IPS DF 6.9 (cell line): ENCODE results near the gene CAMK1D.
"Not testable (repeated sequence)": the region's sequence is repeated elsewhere in the genome, so short reads cannot be mapped to it uniquely, and the experiment has no call there.

Source experiments
- DNase-seq: peaks from one replicate; pipeline ENCODE4 v3.0.0-alpha.2; 2013; ENCODE audit warnings: low read depth, low spot score
- H3K27ac ChIP-seq: one replicate; pipeline ENCODE4 v1.5.1; 2013; ENCODE audit warnings: low read length, control low read depth
- H3K27me3 ChIP-seq: 2 replicates; pipeline ENCODE4 v1.6.1; 2013; ENCODE audit warnings: mild to moderate bottlenecking, low read length; ENCODE audit not compliant: control insufficient read depth, insufficient read depth
- H3K36me3 ChIP-seq: 2 replicates; pipeline ENCODE4 v1.6.1; 2013; ENCODE audit warnings: low read length; ENCODE audit not compliant: control insufficient read depth, insufficient read depth
- H3K4me1 ChIP-seq: 2 replicates; pipeline ENCODE4 v1.6.1; 2013; ENCODE audit warnings: low read length; ENCODE audit not compliant: control insufficient read depth, insufficient read depth
- H3K4me3 ChIP-seq: 2 replicates; pipeline ENCODE4 v1.5.1; 2013; ENCODE audit warnings: mild to moderate bottlenecking, low read length
- H3K9me3 ChIP-seq: 2 replicates; pipeline ENCODE4 v1.6.1; 2013; ENCODE audit warnings: low read length, inconsistent platforms; ENCODE audit not compliant: control insufficient read depth, insufficient read depth
- WGBS: extraction: QIAGEN DNeasy Blood & Tissue Kit; methylation state at CpG from one replicate; pipeline ENCODE4 v1.1.7; 2013; ENCODE audit warnings: mixed read lengths, missing lambda C conversion rate; ENCODE audit not compliant: insufficient read length, insufficient coverage; 5-methylcytosine and 5-hydroxymethylcytosine counted together

Gene CAMK1D

DNA sequence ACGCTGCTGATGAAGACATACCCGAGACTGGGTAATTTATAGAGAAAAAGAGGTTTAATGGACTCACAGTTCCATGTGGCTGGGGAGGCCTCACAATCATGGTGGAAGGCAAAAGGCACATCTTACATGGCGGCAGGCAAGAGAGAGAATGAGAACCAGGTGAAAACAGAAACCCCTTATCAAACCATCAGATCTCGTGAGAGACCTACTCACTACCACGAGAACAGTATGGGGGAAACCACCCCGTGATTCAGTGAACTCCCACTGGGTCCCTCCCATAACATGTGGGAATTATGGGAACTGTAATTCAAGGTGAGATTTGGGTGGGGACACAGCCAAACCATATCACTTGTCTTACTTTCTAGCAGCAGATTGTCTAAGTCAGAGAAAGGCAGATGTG lies 90.4 kb downstream of the CAMK1D start:
- not testable (repeated sequence) for H3K27ac ChIP-seq, H3K36me3 ChIP-seq, H3K4me3 ChIP-seq, DNase-seq, H3K27me3 ChIP-seq, H3K9me3 ChIP-seq, H3K4me1 ChIP-seq
- WGBS: no CpG with 5 or more reads among the region's 6 CpGs

- Histone ChIP-seq H3K36me3 (no peaks in the 10 kb centered on the region), H3K9me3 (no peaks in the 10 kb centered on the region), H3K27me3 (no peaks in the 10 kb centered on the region), H3K4me3 (no peak overlapping the region), H3K4me1 (no peaks in the 10 kb centered on the region), H3K27ac (no peak overlapping the region)
- WGBS: no CpG with 5 or more reads among the region's 8 CpGs
- DNase-seq: no peak
Measured at GRCh38 chr10:12443026-12443425, 93.7 kb downstream of the CAMK1D start.

DNA sequence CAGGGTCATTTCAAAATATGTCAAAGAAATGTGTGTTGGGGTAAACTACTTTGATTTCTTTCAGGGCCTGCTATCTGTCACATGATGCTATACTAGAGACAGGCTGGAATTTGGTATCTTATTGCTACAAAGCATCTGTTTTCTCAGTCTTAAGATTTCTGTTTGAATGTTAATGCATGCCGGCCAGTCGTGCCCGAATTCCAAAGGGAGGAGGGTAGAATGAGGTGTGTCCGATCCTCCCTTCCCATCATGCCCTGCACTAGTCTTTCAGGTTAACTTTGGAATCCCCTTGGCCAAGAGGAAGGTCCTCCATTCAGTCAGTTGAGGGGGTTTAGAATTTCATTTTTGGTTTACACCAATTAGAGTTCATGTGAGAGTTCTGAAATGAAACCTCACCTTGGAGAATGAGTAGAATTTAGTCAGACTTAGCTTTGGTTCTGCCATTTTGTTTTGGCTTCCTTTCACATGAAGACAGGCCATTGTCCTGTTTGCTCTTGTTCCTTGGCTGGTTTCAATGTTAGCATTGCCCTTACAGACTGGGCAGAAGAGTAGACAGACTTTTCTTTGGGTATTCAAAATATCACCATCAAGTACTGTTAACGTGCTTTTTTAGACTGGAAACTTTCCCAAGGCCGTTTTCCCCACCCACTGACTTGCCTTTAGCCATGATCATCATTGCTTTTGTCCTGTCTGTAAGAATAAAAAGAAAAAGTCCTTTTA lies 95.8 kb downstream of the CAMK1D start:
- WGBS: no CpG with 5 or more reads among the region's 6 CpGs
- Histone ChIP-seq H3K36me3 (no peaks in the 10 kb centered on the region), H3K27me3 (no peaks in the 10 kb centered on the region), H3K4me3 (no peak overlapping the region), H3K4me1 (no peaks in the 10 kb centered on the region), H3K9me3 (no peaks in the 10 kb centered on the region), H3K27ac (no peak overlapping the region)
- DNase-seq: peak; percentile 4

- Histone ChIP-seq H3K4me1 (no peaks in the 10 kb centered on the region), H3K27me3 (no peaks in the 10 kb centered on the region), H3K36me3 (no peaks in the 10 kb centered on the region), H3K9me3 (no peaks in the 10 kb centered on the region), H3K27ac (no peak overlapping the region), H3K4me3 (no peak overlapping the region)
- DNase-seq: no peak
- no CpG with 5 or more reads among the region's 4 CpGs for WGBS
Measured at GRCh38 chr10:12445701-12446334, 96.5 kb downstream of the CAMK1D start.

DNA sequence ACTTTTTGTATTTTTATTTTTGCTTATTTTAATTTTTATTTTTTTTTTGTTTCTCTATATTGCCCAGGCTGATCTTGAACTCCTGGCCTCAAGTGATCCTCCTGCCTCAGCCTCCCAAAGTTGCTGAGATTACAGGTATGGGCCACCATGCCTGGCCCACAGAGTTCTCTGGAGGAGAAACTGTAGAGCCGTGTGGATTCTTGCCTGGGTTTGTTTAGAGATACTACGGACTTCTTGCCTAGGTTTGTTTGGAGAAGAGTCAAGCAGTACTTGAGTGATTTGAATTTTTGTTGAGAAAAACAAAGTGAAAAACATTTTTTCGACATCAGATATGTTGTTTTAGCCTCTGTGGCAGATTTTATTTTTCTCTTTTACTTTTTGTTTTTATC lies 99.0 kb downstream of the CAMK1D start:
- H3K4me1 ChIP-seq: no peaks in the 10 kb centered on the region
- H3K36me3 ChIP-seq: no peaks in the 10 kb centered on the region
- WGBS: no CpG with 5 or more reads among the region's 3 CpGs
- H3K27ac ChIP-seq: no peak overlapping the region
- H3K27me3 ChIP-seq: no peaks in the 10 kb centered on the region
- no peaks in the 10 kb centered on the region for H3K9me3 ChIP-seq
- no peak for DNase-seq
- no peak overlapping the region for H3K4me3 ChIP-seq

DNA sequence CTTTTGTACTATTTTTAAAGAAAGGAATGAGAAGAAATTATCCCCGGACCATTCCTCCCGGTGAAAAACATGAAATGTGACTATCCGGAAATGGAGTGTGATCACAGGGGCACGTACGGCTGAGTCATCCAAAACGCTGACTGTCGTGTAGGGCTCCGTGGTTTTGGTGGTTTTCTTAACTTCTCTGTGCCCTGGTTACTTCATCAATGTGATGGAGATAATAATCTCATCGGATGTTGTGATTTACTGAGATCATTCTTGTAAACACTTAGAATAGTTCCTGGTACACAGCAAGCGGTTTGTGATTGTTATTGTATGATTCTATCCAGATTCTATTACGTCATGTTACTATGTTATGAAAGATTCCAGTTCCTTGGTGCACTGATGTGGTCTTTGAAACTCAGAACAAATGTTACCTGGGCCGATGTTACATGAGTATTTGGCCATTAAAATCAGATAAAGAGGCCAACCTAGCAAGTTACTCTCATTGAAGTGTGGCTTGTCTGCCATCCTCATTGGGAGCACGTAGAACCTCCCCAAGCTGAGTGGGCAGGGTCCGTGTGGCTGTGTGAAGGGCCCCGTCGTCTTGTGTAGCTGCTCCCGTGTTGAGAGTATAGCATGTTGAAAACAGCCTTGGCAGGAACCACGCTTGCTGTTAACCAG lies 99.5 kb downstream of the CAMK1D start:
- no peaks in the 10 kb centered on the region for H3K27me3 ChIP-seq
- DNase-seq: no peak
- H3K4me3 ChIP-seq: no peak overlapping the region
- whole genome bisulfite sequencing: no CpG with 5 or more reads among the region's 18 CpGs
- no peaks in the 10 kb centered on the region for H3K9me3 ChIP-seq
- H3K27ac ChIP-seq: no peak overlapping the region
- H3K36me3 ChIP-seq: no peaks in the 10 kb centered on the region
- no peaks in the 10 kb centered on the region for H3K4me1 ChIP-seq

DNA sequence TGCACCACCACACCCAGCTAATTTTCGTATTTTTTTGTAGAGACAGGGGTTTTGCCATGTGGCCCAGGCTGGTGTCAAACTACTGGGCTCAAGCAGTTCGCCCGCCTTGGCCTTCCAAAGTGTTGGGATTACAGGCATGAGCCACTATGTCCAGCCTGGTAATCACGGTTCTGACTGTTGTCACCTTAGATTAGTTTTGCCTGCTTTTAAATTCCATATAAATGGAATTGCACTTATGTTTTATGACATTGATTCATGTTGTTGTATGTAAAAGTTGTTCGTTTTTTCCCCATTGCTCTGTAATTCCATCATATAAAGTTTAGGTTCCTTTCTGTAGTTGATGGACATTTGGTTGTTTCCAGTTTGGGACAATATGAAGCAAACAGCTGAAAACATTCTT lies 106.0 kb downstream of the CAMK1D start:
- no peaks in the 10 kb centered on the region for H3K27me3 ChIP-seq
- H3K9me3 ChIP-seq: no peaks in the 10 kb centered on the region
- WGBS: no CpG with 5 or more reads among the region's 5 CpGs
- DNase-seq: no peak
- H3K4me1 ChIP-seq: no peaks in the 10 kb centered on the region
- H3K36me3 ChIP-seq: no peaks in the 10 kb centered on the region
- no peak overlapping the region for H3K4me3 ChIP-seq
- H3K27ac ChIP-seq: no peak overlapping the region

- no peaks in the 10 kb centered on the region for H3K36me3 ChIP-seq
- H3K4me3 ChIP-seq: no peak overlapping the region
- no CpG with 5 or more reads among the region's 4 CpGs for WGBS
- H3K27ac ChIP-seq: no peak overlapping the region
- no peaks in the 10 kb centered on the region for H3K4me1 ChIP-seq
- no peak for DNase-seq
- no peaks in the 10 kb centered on the region for H3K9me3 ChIP-seq
- no peaks in the 10 kb centered on the region for H3K27me3 ChIP-seq
Measured at GRCh38 chr10:12455766-12456165, 106.4 kb downstream of the CAMK1D start.

DNA sequence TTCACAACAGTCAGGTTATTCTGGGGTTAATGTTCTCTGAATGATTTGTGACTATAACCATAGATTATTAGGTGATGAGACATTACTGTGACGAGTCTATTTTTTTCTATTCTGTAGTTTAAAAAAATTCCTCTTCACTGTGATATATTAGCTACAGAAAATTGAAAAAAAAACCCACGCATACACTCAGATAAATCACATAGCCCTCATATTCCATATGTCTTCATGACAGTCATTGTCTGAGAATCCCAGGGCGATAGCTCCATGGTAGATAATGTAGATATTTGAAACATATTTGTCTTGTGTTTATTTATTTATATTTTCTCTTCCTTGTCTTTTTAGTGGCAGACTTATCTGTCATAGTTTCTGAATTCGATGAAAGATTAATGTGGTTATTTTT lies 110.0 kb downstream of the CAMK1D start:
- no peak for DNase-seq

GRCh38 chr10:12459762-12460161 lies 110.4 kb downstream of the CAMK1D start:
- no peaks in the 10 kb centered on the region for H3K36me3 ChIP-seq
- WGBS: no CpG with 5 or more reads among the region's 6 CpGs
- H3K4me3 ChIP-seq: no peak overlapping the region
- H3K9me3 ChIP-seq: no peaks in the 10 kb centered on the region
- H3K27me3 ChIP-seq: no peaks in the 10 kb centered on the region
- no peaks in the 10 kb centered on the region for H3K4me1 ChIP-seq
- no peak overlapping the region for H3K27ac ChIP-seq
- DNase-seq: no peak

More for the DNA sequence above, 110.0 kb downstream of the CAMK1D start:
- WGBS: 100% methylated on average over 1 of the region's 4 CpGs
- H3K4me3 ChIP-seq: no peak overlapping the region
- no peaks in the 10 kb centered on the region for H3K9me3 ChIP-seq
- no peak overlapping the region for H3K27ac ChIP-seq
- no peaks in the 10 kb centered on the region for H3K27me3 ChIP-seq
- H3K36me3 ChIP-seq: no peaks in the 10 kb centered on the region
- H3K4me1 ChIP-seq: no peaks in the 10 kb centered on the region
